ENCODE data around the gene DENND1A.

Gene DENND1A

DNA sequence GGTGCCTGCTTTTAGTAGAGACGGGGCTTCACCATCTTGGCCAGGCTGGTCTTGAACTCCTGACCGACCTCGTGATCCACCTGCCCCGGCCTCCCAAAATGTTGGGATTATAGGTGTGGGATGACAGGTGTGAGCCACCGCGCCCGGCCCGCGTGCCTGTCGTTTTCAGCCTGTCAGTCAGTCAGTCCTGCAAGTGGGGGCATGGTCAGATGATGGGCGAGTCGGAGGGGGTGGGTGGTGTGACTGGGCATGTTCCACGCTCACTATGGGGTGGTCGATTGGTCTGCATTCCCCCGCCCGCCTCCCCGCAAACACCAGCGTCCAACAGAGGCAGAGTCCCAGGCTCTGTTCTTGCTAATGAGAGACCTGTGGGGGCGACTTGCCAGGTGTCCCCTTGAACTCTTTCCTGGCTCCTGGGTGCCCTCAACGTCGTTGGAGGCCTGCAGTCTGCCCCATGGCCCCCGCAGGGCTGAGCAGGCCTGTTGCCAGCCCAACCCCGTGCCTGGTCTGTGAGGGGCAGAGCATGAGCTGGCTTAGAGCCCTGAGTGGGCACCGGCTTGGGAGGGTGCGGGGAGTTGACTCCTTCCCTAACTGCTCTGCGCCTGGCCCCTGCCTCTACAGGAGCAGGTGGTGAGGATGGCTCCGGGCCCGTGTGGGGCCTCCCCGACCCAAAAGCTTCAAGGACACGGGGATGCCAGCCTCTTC is 550.8 kb downstream of the DENND1A start:
- no peak for DNase-seq

DNA sequence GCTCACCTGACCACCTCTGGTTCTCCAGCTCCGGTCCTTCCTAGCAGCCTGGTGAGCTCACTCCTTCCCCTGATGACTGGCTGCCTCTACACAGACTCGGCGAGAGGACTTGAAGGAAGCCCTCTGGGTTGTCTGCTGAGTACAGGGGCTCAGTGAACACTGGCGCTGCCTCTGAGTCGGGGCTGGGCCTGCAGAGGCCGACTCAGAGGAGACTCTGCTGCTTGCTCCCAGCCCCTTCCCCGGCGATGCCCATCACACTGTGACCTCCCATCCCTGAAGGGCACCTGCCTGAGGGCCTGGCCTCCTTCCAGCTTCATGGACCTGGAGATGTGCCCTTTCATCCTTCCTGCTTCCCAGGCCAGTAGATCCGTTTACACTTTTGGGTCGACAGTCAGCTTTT is 551.9 kb downstream of the DENND1A start:
- DNase-seq, result no peak

DNA sequence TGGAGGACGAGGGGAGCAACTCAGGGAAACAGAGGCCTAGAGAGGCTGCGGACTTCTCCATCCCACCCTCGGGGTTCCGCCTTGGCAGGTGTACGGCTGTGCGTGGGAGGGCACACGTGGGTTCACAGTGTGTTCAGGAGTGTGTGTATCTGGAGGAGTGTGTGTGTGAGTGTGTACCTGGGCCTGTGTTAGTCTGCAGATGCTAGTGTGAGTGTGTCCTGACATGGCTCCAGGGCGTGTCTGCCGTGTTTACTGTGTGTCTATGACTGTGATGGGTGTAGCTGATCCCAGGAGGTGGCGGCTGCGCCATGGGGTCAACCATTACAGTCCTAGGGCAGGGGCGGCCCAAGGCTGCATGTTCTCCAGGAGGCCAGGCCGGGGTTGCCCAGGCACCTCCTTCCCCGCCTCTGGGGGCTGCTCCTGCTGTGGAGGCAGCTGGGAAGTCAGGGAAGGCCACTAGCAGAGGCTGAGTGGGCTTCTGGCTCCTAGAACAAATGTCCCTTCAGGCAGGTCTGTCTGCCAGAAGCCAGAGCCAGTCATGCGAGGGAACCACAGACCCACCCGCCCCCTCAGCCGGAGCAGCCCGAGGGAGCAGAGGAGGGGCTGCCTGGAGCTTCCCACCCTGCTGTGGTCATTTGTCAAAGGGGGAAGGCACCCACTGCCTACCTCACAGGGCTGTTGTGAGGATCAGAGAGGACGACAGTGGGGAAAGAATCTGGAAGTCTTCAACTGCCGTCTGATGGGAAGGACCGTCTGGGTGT is 552.5 kb downstream of the DENND1A start:
- no peak for DNase-seq

DNA sequence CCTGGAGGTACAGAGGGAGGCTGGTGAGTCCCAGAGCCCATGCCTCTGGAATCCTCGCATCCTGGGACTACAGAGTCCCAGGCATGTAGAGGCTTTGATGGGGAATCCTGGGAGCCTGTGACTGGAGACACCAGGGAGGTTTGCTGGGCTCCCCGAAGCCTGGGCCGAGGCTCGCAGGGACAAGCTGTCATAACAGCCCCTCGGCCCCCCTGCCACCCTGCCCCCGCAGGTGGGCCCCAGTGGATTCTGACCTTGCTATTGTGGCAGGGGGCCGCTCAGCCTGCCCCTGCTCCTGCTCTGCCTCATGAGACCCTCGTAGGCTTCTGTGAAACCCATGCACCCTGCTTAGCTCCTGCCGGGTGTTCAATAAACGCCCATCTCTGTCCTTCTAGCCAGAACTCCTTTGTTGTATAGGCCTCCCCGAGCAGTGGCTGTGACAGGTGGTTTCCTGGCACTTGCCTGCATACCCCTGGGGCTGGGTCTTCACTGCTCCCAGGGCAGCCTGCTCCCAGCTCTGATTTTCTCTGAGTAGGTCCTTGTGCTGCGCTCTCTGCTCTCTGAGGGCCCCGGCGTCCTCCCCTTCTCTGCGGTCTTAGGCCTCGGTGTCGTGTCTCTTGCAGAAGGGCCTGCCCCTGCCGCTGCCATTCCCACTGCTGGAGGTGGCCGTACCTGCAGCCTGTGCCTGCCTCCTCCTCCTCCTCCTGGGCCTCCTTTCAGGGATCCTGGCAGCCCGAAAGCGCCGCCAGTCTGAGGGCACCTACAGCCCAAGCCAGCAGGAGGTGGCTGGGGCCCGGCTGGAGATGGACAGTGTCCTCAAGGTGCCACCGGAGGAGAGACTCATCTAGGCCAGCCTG is 553.5 kb downstream of the DENND1A start:
- no peak for DNase-seq

DNA sequence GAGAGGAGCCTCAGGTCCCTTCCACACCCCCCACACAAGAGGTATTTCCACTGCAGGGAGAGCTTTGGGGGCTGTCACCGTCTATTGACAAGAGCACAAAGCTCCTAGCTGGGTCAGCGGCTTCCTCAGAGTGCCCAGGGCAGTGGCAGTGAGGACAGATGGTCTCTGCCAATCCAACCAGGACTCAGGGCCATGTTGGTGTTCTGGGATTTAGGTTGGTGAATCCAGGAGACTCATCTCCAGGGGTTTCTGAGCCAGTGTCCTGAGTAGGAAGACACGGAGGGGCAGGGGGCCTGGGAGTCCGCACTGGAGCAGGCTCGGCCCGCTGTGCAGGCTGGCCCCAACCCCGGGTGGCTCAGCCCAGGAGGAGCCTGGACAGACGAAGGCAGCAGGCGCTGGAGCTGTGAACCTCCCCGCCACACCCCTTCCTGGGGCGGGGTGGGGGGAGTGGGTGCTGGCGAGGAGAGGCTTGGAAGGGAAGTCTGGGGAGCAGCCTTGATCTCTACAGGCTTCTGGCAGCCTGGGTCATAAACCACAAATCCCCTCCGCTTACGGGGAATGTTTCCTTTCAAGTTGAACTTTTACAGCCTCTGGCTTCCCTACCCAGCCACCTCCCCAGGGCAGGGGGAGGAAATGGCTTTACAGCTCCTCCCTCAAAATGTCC is 554.3 kb downstream of the DENND1A start:
- no peak for DNase-seq

DNA sequence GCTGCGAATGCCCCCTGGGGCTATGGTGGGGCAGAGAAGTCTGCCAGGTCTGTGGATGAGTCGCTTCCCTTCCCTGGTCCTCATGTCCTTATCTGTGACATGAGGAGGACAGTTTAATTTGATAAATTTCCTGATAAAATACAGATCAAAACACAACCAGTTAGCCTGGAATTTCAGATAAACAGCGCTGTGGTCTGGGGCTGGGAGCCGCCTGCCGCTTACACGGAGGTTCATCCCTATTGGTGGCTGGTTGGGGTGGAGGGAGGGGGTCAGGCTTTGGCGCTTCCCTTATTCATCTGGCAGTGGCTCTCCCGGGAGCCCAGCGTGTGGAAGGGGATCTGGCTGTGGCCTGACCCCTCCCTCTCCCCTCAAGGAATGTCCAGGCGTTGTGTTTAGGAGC is 556.0 kb downstream of the DENND1A start:
- no peak for DNase-seq

DNA sequence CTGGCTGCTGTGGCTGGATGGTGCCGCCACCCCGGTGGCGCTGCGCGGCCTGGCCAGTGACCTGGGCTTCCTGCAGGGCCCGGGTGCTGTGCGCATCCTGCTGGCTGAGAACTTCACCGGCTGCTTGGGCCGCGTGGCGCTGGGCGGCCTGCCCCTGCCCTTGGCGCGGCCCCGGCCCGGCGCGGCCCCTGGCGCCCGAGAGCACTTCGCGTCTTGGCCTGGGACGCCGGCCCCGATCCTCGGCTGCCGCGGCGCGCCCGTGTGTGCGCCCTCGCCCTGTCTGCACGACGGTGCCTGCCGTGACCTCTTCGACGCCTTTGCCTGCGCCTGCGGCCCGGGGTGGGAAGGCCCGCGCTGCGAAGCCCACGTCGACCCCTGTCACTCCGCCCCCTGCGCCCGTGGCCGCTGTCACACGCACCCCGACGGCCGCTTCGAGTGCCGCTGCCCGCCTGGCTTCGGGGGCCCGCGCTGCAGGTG is 556.4 kb downstream of the DENND1A start:
- no peak for DNase-seq

DNA sequence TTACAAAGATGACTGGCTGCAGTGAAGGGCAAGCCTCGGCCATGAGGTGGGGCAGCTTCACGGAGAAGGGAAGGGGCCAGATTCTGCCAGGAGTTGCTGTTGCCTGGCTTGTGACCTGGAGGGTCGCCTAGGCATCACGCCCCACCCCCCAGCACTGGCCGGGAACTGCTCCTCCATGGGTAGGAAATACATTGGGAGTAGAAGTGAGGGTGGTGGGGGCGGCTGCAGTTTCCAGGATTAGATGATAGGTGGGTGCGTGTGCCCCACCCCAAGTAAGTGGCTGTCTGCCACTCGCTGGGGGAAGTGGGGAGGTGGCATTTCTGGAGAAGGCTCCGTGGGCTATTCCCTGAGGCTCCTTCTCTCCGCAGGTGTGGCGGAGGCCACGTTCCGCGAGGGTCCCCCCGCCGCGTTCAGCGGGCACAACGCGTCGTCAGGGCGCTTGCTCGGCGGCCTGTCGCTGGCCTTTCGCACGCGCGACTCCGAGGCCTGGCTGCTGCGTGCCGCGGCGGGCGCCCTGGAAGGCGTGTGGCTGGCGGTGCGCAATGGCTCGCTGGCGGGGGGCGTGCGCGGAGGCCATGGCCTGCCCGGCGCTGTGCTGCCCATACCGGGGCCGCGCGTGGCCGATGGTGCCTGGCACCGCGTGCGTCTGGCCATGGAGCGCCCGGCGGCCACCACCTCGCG is 557.0 kb downstream of the DENND1A start:
- DNase-seq, result no peak

DNA sequence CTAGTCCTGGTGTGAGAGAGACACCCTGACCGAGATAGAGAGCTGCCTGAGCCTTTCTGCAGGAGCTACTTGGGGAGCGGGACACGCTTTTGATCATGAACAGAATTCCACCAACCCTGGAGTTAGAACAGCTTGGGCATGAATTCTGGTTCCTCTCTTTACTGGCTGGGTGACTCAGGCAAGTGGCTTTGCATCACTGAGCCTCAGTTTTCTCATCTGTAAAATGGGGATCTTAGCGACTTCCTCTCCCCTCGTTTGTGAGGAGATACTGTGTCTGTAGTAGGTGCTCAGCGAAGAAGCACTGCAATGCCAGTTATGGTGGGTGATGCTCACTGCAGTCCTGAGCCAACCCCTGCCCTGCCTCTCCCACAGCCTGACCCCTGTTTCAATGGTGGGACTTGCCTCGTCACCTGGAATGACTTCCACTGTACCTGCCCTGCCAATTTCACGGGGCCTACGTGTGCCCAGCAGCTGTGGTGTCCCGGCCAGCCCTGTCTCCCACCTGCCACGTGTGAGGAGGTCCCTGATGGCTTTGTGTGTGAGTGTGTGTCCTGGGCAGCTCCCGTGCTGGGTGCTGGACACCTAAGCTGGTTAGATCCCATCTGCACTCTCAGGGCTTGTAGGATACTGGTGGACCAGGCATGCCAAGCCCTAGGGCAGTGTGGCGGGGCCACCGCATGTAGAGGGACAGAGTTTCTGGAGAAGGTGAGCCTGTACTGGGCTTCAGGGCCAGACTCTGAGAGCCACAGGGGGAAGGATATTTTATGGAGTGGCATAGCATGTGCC is 557.9 kb downstream of the DENND1A start:
- DNase-seq, result no peak

DNA sequence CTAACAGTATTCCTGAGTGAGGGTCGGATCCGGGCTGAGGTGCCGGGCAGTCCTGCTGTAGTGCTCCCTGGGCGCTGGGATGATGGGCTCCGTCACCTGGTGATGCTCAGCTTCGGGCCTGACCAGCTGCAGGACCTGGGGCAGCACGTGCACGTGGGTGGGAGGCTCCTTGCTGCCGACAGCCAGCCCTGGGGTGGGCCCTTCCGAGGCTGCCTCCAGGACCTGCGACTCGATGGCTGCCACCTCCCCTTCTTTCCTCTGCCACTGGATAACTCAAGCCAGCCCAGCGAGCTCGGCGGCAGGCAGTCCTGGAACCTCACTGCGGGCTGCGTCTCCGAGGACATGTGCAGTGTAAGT is 558.7 kb downstream of the DENND1A start:
- DNase-seq, result no peak

DNA sequence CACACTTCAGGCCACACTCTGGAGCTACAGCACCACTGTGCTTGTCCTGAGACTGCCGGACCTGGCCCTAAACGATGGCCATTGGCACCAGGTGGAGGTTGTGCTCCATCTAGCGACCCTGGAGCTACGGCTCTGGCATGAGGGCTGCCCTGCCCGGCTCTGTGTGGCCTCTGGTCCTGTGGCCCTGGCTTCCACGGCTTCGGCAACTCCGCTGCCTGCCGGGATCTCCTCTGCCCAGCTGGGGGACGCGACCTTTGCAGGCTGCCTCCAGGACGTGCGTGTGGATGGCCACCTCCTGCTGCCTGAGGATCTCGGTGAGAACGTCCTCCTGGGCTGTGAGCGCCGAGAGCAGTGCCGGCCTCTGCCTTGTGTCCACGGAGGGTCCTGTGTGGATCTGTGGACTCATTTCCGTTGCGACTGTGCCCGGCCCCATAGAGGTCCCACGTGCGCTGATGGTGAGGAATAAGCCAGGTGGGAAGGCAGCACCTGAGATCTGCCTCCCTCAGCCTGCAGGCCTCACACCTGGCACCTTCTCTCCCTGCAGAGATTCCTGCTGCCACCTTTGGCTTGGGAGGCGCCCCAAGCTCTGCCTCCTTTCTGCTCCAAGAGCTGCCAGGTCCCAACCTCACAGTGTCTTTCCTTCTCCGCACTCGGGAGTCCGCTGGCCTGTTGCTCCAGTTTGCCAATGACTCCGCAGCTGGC is 559.2 kb downstream of the DENND1A start:
- DNase-seq, result no peak

DNA sequence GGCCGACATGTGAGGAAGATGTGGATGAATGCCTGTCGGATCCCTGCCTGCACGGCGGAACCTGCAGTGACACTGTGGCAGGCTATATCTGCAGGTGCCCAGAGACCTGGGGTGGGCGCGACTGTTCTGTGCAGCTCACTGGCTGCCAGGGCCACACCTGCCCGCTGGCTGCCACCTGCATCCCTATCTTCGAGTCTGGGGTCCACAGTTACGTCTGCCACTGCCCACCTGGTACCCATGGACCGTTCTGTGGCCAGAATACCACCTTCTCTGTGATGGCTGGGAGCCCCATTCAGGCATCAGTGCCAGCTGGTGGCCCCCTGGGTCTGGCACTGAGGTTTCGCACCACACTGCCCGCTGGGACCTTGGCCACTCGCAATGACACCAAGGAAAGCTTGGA is 559.8 kb downstream of the DENND1A start:
- DNase-seq, result no peak

DNA sequence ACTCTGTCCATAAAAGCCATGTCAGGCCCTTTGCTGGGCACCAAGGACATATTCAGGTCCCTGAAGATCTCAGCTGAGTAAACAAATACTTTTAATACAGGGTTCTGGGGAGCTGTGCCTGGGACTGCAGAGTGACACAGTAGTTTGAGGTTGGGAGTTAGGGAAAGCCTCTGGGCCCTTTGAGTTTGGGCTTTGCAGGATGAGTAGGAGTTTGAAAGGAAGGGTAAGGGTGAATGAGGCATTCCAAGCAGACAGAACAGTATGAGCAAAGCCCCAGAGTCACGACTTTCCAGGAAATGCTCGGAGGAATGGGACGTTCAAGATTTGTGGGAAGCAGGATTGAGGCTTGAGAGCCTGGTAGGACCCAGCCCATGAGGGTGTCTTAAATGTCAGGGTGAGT is 560.6 kb downstream of the DENND1A start:
- DNase-seq, result no peak

DNA sequence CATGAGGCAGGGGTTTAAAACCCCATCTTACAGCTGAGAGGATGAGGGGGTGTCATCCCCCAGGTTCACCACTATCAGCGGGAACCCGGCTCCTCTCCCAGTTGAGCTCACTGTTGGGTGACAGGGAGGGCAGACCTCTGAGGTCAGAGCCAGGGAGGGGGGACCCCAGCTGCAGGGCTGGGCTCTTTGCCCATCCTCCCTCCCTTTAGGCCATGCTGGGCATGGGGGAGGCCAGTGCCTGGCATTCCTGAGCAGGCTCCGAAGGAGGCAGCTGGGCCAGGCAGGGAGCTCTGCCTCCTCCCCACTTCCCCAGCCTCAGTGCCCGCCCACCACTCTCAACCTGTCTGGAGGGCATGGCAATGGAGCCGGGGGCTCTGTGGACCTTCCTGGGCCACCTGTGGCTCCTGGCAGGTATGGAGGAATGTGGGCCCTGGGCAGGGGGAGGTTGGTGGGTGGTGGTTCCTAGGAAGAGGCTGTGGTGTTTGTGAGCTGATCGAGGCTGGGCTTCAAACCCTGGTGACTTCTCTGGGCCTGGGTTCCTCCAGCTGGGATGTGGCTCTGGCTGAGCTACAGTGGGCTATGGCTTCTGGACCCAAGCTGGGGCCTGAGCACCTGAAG is 561.3 kb downstream of the DENND1A start:
- DNase-seq, result no peak

DNA sequence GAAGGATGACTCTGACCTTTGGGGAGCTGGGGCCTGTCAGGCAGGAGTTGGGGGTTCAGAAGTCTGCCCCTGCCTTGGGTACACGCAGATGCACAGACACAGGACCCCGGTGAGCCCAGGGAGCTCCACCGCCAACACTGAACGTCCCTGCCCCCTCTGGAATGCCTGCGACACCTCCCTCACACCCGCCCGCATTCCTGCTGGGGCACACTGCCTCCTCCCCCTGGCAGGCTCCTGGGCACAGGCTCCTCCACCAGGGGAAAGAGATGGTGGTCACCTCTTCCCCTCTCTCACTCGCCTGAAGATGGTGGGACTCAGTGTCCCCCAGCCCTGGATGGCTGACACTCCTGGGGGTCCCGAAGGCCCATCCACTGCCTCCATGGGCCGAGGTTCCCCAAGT is 561.9 kb downstream of the DENND1A start:
- no peak for DNase-seq

DNA sequence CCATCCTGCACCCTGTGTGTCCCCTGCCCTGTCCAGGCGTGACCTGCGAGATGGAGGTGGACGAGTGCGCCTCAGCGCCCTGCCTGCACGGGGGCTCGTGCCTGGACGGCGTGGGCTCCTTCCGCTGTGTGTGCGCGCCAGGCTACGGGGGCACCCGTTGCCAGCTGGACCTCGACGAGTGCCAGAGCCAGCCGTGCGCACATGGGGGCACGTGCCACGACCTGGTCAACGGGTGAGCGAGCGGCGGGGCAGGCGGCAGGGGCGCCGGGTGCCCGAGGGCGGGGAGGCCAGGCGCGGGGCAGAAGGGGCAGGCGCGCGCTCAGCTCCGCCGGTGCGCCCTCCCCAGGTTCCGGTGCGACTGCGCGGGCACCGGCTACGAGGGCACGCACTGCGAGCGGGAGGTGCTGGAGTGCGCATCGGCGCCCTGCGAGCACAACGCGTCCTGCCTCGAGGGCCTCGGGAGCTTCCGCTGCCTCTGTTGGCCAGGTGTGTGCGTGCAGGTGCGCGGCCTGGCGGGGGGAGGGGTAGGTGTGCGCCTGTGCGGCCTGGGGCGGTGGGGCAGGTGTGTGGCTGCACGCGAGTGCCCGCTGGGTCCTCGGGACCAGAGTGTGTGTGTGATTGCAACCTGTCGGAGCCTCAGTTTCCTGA is 563.9 kb downstream of the DENND1A start:
- no peak for DNase-seq

DNA sequence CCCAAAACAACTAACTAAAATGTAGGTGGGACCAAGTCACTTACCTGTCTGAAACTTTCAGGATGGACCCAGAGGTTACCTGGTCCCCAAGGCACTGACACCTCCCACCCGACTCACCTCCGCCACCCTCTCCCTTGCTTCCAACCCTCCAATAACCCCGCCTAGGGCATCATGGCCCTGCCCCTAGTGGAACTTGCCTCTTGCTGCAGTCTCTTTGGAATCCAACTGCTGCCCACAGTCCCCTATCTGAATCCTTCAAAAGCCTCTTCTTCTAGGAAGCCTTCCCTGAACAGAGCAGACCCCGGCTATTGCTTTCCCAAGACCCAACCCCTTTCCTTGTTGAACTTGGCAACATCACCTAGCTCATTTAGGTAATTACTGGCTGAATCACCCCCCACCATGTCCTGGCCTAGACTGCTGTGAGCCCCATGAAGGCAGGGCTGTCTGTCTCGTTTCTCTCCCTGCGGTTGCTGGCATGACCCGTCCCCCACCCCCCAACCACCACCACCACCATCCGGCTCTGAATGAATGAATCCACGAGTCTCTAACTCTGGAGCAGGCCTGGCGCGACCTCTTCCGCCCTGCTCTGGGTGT is 564.5 kb downstream of the DENND1A start:
- DNase-seq, result no peak

DNA sequence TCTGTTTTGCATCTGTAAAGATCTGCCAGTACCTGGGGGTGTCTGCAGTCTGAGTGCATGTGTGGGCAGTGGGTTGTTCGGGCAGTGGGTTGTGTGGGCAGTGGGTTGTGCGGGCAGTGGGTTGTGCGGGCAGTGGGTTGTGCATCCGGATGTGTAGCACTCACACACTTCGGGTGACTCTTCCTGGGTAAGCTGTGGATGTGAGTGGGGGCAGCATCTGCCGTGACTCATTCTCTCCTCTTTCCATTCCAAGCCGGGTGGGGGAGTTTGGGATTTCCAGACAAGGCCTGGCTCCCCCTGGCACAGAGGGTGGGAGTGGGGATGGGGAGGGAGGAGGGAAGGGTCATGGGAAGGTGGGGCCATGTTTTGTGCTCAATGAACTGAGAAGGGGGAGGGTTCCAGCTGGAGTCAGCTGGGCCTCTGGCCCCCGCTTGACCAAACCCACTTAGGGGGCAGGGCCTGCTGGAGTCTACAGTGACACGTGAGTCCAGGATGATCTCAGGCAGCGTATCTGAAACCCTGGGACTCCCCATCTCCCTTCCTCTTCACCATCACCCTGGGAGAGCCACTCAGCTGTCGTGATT is 565.6 kb downstream of the DENND1A start:
- DNase-seq, result no peak

DNA sequence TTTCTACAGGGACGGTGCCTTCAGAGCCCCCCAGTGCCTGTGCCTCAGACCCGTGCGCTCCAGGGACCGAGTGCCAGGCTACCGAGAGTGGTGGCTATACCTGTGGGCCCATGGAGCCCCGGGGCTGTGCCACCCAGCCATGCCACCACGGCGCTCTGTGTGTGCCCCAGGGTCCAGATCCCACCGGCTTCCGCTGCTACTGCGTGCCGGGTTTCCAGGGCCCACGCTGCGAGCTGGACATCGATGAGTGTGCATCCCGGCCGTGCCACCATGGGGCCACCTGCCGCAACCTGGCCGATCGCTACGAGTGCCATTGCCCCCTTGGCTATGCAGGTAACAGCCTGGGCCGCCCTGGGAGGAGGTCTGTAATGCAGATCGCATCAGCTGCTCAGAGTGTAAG is 567.1 kb downstream of the DENND1A start:
- DNase-seq, result no peak
